HG02840 (cell line): Measurements from ENCODE around the gene RASAL3.
A peak's percentile ranks its signal among the peaks of the same experiment; 100 is the strongest.
"Not testable (repeated sequence)": the region's sequence is repeated elsewhere in the genome, so short reads cannot be mapped to it uniquely, and the experiment has no call there.

Experiments used
- ATAC-seq: cut with Tn5 transposase; IDR thresholded peaks from one replicate; pipeline ENCODE4 v1.9.1; 2021; ENCODE audit warnings: mild to moderate bottlenecking, moderate library complexity, moderate number of reproducible peaks; ENCODE audit not compliant: unreplicated experiment, low FRiP score

Gene RASAL3

GRCh38 chr19:15421721-15422260 lies 42.6 kb downstream of the RASAL3 start:
- ATAC-seq: no peak

GRCh38 chr19:15421136-15421695 lies 43.1 kb downstream of the RASAL3 start:
- no peak for ATAC-seq

GRCh38 chr19:15419413-15420025 lies 44.8 kb downstream of the RASAL3 start:
- ATAC-seq: no peak

DNA sequence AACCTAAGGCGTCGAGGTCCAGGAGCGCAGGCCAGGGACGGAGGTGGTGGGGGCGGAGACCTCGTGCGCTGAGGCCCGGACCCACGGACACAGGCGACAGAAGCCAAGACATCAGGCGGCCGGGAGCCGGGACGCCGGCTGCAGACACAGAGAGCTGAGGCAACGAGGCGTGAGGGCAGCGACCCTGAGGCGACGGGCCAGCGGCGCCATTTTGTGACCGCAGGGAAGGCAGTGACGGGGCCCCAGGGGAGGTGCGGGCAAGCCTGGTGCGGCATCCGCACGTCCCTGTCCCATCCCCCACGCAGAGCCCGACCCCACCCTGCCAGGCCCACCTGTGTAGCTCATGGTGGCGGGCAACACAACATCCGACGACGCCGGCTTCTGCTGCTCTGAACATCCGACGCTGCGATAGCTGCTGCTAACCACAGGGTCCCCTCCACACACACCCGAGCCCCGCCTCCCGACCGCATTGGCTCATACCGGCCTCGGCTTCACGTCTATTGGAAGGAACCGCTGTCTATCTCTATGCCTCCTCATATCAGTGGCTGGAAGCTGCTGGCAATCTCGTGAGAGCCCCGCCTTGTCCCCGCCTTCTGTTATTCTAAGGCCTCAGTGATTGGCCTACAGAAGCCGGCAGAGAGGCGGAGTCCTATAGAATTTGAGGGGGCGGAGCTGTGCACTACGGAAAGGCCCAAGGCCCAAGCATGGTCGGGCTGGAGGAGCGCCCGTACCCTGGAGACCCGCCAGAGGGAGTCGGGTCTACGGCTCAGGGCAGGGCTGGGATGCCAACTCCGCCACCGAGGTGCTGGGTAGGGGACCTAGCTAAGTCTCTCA lies 45.5 kb downstream of the RASAL3 start, which contains the start of gene AKAP8L:
AKAP8L (minus strand) TSS at position 410 of the 834 bp plus-strand sequence; CDS start at position 345, 65 bp downstream.
- ATAC-seq: peak; percentile 93

GRCh38 chr19:15418231-15418578 lies 46.1 kb downstream of the RASAL3 start:
- ATAC-seq: no peak

DNA sequence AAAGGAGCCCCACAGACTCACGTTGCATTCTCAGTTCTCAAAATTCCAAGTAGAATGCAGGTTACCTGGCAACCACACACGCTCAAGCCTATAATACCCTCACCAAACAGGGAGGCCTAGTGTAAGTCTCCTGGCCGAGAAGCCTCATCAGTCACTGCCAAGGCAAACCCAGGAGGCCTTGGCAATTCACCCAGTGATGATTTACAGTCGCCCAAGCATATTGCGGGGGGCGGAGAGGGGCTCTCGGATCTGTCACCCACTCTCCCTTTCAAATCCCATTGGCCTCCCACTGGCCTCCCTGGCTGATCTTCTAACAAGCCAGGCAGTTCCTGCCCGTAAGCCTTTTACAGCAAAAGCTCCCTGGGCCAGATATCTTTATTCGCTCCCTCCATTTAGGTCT lies 46.6 kb downstream of the RASAL3 start:
- no peak for ATAC-seq

- no peak for ATAC-seq
These were observed 51.5 kb downstream of the RASAL3 start for GRCh38 chr19:15412832-15413231.

DNA sequence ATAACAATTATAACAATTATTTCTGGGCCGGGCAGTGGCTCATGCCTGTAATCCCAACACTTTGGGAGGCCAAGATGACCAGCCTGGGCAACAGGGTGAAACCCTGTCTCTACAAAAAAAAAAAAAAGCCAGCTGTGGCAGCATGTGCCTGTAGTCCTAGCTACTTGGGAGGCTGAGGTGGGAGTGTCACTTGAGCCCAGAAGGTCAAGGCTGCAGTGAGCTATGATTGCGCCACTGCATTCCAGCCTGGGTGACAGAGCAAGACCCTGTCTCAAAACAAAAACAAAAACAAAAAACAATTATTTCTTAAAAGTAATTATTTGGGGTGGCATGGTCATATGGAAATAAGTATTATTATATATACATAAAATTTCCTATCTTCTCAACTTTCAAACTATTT lies 53.0 kb downstream of the RASAL3 start:
- ATAC-seq: not testable (repeated sequence)

DNA sequence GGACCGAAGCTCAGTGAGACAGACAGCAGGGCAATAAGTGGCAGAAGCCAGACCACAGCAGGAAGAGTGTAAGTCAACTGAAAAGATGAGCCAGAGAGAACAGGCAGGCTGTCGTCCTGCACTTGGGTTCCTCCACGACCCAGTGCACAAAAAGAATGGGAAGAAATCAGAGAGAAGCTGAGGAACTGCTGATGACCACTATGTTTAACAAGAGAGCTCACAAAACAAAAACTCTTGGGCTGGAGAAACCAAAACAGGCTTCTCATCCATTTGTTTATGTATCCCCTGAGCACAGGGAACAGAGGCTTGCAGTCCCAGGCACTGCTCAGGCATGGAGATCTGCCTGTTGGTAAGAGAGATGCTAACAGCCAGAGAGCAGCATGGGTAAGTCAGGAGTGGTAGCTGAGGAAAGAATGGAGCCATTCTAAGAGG lies 59.5 kb downstream of the RASAL3 start:
- no peak for ATAC-seq

GRCh38 chr19:15404097-15404779 lies 60.1 kb downstream of the RASAL3 start:
- no peak for ATAC-seq

GRCh38 chr19:15403151-15403531 lies 61.2 kb downstream of the RASAL3 start:
- no peak for ATAC-seq

GRCh38 chr19:15402411-15403150 lies 61.8 kb downstream of the RASAL3 start:
- ATAC-seq: no peak
